Lower leg skin (tissue), 3 donors: ENCODE measurements around the gene TBX15.

Experiments used
- CTCF ChIP-seq, 3 donors: fragments of 450-650 bp; IDR thresholded peaks; one replicate each; pipeline ENCODE4 v1.5.1; 2016; ENCODE audit warnings: antibody characterized with exemption in 3 of 3, mild to moderate bottlenecking in 3 of 3, moderate library complexity in 2 of 3
- POLR2A ChIP-seq, 2 donors: fragments of 450-650 bp; IDR thresholded peaks; one replicate each; pipeline ENCODE4 v1.6.1; 2016 to 2017; ENCODE audit warnings: antibody characterized with exemption in 2 of 2, mild to moderate bottlenecking in 1 of 2, moderate library complexity in 1 of 2

GRCh38 chr1:119003413-119004128, 15.4 kb upstream of the TBX15 start:
- TF ChIP-seq CTCF (IDR thresholded peaks at IDR 0.05) (no peak), POLR2A (IDR thresholded peaks at IDR 0.05) (no peak)
